NCI-H2107 (cell line): ENCODE data around the gene SLC25A4.
A peak's percentile ranks its signal among the peaks of the same experiment; 100 is the strongest.
"Not testable (repeated sequence)": the region's sequence is repeated elsewhere in the genome, so short reads cannot be mapped to it uniquely, and the experiment has no call there.

Experiments used
- DNase-seq: peaks from one replicate; lab custom pipeline; 2025; lab: John Stamatoyannopoulos, UW

The SLC25A4 gene

GRCh38 chr4:185142912-185143600 is at the start of gene SLC25A4:
Gene SLC25A4, plus strand, starts transcription at chr4:185143266. Its CDS starts 107 bp downstream, at chr4:185143373.
- peak; percentile 74 for DNase-seq

- no peak for DNase-seq
Observed at GRCh38 chr4:185093603-185094002, 49.5 kb upstream of the SLC25A4 start.

- DNase-seq = no peak
Observed at GRCh38 chr4:185096032-185096653, 46.9 kb upstream of the SLC25A4 start.

- no peak for DNase-seq
Observed at GRCh38 chr4:185098474-185098873, 44.6 kb upstream of the SLC25A4 start.

GRCh38 chr4:185099024-185099682 is 43.9 kb upstream of the SLC25A4 start:
- no peak for DNase-seq

GRCh38 chr4:185099940-185100339 is 43.1 kb upstream of the SLC25A4 start:
- no peak for DNase-seq

- DNase-seq = no peak
Observed at GRCh38 chr4:185100423-185100822, 42.6 kb upstream of the SLC25A4 start.

GRCh38 chr4:185101354-185101890 is 41.6 kb upstream of the SLC25A4 start:
- no peak for DNase-seq

GRCh38 chr4:185104733-185105132 is 38.3 kb upstream of the SLC25A4 start:
- DNase-seq = no peak

GRCh38 chr4:185106353-185106752 is 36.7 kb upstream of the SLC25A4 start:
- DNase-seq = no peak

- DNase-seq = not testable (repeated sequence)
Observed at GRCh38 chr4:185107574-185107973, 35.5 kb upstream of the SLC25A4 start.

- no peak for DNase-seq
Observed at GRCh38 chr4:185108185-185108584, 34.9 kb upstream of the SLC25A4 start.

GRCh38 chr4:185108669-185109068 is 34.4 kb upstream of the SLC25A4 start:
- no peak for DNase-seq

- no peak for DNase-seq
Observed at GRCh38 chr4:185109736-185110135, 33.3 kb upstream of the SLC25A4 start.

- no peak for DNase-seq
Observed at GRCh38 chr4:185110375-185110823, 32.7 kb upstream of the SLC25A4 start.

GRCh38 chr4:185112104-185112503 is 31.0 kb upstream of the SLC25A4 start:
- no peak for DNase-seq

GRCh38 chr4:185113340-185113739 is 29.7 kb upstream of the SLC25A4 start:
- DNase-seq = no peak

GRCh38 chr4:185115827-185116232 is 27.2 kb upstream of the SLC25A4 start:
- no peak for DNase-seq

- no peak for DNase-seq
Observed at GRCh38 chr4:185117300-185117934, 25.6 kb upstream of the SLC25A4 start.

GRCh38 chr4:185118876-185119275 is 24.2 kb upstream of the SLC25A4 start:
- no peak for DNase-seq

GRCh38 chr4:185119467-185119866 is 23.6 kb upstream of the SLC25A4 start:
- not testable (repeated sequence) for DNase-seq

GRCh38 chr4:185119927-185120630 is 23.0 kb upstream of the SLC25A4 start:
- DNase-seq = no peak
